Measurements from ENCODE around the gene RPGRIP1L. TPM values are rescaled to one million over a fixed set of nuclear protein-coding genes. Genes with fewer than 3 reads are reported as not detected.

Gene RPGRIP1L
- total and polyA plus RNA-seq, 9 of the 15 experiments (the other 6 are each of a cell fraction or from before 2014, with no cell fraction given): 3.2 to 7.7 (median 5.8) TPM

DNA sequence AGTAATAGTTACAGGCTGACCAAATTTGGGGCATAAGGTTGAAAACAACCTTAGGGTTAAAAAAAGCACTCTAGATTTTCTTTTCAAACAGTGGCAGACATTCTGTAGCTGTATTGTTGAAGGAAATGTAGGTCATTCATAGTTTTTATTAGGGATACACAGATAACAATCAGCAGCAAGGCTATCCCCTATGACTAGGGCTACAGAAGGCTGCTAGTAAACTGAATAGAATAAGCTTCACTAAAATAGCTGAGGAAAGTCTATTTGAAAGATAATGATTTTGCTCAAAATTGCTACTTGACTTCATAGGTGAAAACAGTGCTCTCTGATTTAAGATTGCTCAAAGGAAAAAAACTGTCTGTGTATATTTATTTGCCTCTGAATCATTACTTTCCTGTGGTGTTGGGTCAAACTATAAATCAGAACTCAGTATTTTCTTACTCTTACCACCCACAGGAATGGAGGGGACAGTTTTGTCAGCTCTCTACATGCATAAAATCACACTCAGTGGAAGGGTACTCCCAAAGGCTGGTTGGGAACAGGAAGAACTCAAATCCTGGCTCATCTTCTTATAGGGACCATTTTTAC, 24.8 kb downstream of the RPGRIP1L start:
- H4K20me1 ChIP-seq (replicated peaks; ENCODE audit: control insufficient read depth, insufficient read depth, low read length): no peaks in the 10 kb centered on the region
- intact Hi-C loops (cut with micrococcal nuclease): no loop called here

DNA sequence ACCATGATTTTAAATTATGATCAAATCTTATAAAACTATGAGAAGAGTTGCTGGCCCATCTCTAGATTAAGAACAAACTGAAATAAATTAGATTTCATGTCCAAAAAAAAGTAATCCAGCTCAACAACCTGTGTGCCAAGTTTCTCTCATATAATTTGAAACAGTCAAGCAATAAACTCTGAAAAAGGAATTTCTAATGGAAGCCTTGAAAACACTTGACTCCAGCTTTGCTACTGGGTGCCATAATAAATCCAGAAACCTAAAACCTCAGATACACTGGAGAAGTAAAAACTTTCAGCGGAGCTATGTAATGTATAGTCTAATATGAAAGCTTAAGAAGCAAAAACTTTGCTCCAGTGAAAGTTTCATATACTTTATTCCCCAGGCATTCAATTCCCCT, 25.5 kb downstream of the RPGRIP1L start:
- no peak overlapping the region for H3K9ac ChIP-seq (ENCODE audit: insufficient read depth in 1 of 2, low read depth in 2 of 2, low read length in 2 of 2)
- CTCF ChIA-PET (ENCODE audit: low intra/inter-chr PET ratio): no interaction called here
- TF ChIP-seq U2AF1 (optimal IDR thresholded peaks at IDR 0.05; ENCODE audit: low read depth, low read length): no peak
- TF ChIP-seq RCOR1 (IDR thresholded peaks at IDR 0.05; ENCODE audit: borderline replicate concordance in 1 of 2, low read depth in 2 of 2, low read length in 2 of 2): no peak
- no peak for TF ChIP-seq MBD2 (IDR thresholded peaks at IDR 0.05; ENCODE audit: borderline replicate concordance, low read depth)
- TF ChIP-seq, protein P1, sequence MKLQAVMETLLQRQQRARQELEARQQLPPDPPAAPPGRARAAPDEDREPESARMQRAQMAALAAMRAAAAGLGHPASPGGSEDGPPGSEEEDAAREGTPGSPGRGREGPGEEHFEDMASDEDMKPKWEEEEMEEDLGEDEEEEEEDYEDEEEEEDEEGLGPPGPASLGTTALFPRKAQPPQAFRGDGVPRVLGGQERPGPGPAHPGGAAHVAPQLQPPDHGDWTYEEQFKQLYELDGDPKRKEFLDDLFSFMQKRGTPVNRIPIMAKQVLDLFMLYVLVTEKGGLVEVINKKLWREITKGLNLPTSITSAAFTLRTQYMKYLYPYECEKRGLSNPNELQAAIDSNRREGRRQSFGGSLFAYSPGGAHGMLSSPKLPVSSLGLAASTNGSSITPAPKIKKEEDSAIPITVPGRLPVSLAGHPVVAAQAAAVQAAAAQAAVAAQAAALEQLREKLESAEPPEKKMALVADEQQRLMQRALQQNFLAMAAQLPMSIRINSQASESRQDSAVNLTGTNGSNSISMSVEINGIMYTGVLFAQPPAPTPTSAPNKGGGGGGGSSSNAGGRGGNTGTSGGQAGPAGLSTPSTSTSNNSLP (IDR thresholded peaks at IDR 0.05; ENCODE audit: borderline replicate concordance, low read depth, low read length): no peak
- TF ChIP-seq, protein P2, sequence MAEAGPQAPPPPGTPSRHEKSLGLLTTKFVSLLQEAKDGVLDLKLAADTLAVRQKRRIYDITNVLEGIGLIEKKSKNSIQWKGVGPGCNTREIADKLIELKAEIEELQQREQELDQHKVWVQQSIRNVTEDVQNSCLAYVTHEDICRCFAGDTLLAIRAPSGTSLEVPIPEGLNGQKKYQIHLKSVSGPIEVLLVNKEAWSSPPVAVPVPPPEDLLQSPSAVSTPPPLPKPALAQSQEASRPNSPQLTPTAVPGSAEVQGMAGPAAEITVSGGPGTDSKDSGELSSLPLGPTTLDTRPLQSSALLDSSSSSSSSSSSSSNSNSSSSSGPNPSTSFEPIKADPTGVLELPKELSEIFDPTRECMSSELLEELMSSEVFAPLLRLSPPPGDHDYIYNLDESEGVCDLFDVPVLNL (CRISPR knock-in tag; IDR thresholded peaks at IDR 0.05; ENCODE audit: low read depth): no peak
- TF ChIP-seq ZNF12 (CRISPR knock-in tag; IDR thresholded peaks at IDR 0.05): no peak
- ATAC-seq (no peak), DNase-seq (ENCODE audit: extremely low read depth in 1 of 4, low spot score in 3 of 4) (no peak), FAIRE-seq (no peak)
- H3K27me3 ChIP-seq (ENCODE audit: control insufficient read depth in 2 of 2, insufficient read depth in 2 of 2, low read length in 2 of 2): no peaks in the 10 kb centered on the region
- no peak overlapping the region for H3K4me3 ChIP-seq
- H3K4me1 ChIP-seq (replicated peaks in 1 of 2; ENCODE audit: control insufficient read depth in 2 of 2, insufficient read depth in 2 of 2, low read length in 2 of 2): no peaks in the 10 kb centered on the region
- 45% methylated on average over 1 of the region's 1 CpG for WGBS (ENCODE audit: insufficient coverage, low coverage, missing lambda C conversion rate)
- intact Hi-C loops (cut with micrococcal nuclease): no loop called here
- H3K36me3 ChIP-seq (ENCODE audit: control insufficient read depth, insufficient read depth, low read length): no peaks in the 10 kb centered on the region
- no peak overlapping the region for H3K27ac ChIP-seq (ENCODE audit: extremely low read depth, low read depth, low read length)
- H3K9me3 ChIP-seq (replicated peaks; ENCODE audit: control insufficient read depth, insufficient read depth, low read depth, low read length): no peaks in the 10 kb centered on the region
- no peak overlapping the region for H2AFZ ChIP-seq (ENCODE audit: low read depth, low read length)
- in situ Hi-C loops (cut with MboI): no loop called here
- no peaks in the 10 kb centered on the region for H4K20me1 ChIP-seq (replicated peaks; ENCODE audit: control insufficient read depth, insufficient read depth, low read length)
- H3K4me2 ChIP-seq (ENCODE audit: insufficient read depth, low read length): no peak overlapping the region
- H3K9me1 ChIP-seq (ENCODE audit: control insufficient read depth, insufficient read depth, low read length): no peaks in the 10 kb centered on the region
- POLR2A ChIA-PET: no interaction called here
- no peaks in the 10 kb centered on the region for H3K79me2 ChIP-seq (ENCODE audit: control insufficient read depth, insufficient read depth, low read length)
- BruUV-seq (replicated peaks): no TSS peak

More for the DNA sequence above, 24.8 kb downstream of the RPGRIP1L start:
- no TSS peak for BruUV-seq (replicated peaks)
- in situ Hi-C loops (cut with MboI): no loop called here
- Histone ChIP-seq H3K9ac (ENCODE audit: insufficient read depth in 1 of 2, low read depth in 2 of 2, low read length in 2 of 2) (no peak overlapping the region), H3K27me3 (ENCODE audit: control insufficient read depth in 2 of 2, insufficient read depth in 2 of 2, low read length in 2 of 2) (no peaks in the 10 kb centered on the region), H3K9me1 (ENCODE audit: control insufficient read depth, insufficient read depth, low read length) (no peaks in the 10 kb centered on the region), H3K4me1 (replicated peaks in 1 of 2; ENCODE audit: control insufficient read depth in 2 of 2, insufficient read depth in 2 of 2, low read length in 2 of 2) (no peaks in the 10 kb centered on the region), H3K79me2 (ENCODE audit: control insufficient read depth, insufficient read depth, low read length) (no peaks in the 10 kb centered on the region), H2AFZ (ENCODE audit: low read depth, low read length) (no peak overlapping the region), H3K4me3 (no peak overlapping the region), H3K4me2 (ENCODE audit: insufficient read depth, low read length) (no peak overlapping the region), H3K36me3 (ENCODE audit: control insufficient read depth, insufficient read depth, low read length) (no peaks in the 10 kb centered on the region), H3K27ac (ENCODE audit: extremely low read depth, low read depth, low read length) (no peak overlapping the region), H3K9me3 (replicated peaks; ENCODE audit: control insufficient read depth, insufficient read depth, low read depth, low read length) (no peaks in the 10 kb centered on the region)
- ATAC-seq: no peak
- FAIRE-seq: no peak
- TF ChIP-seq ZNF507 (tag; conservative IDR thresholded peaks at IDR 0.05) (peak; percentile 59), CXXC5 (CRISPR knock-in tag; IDR thresholded peaks at IDR 0.05) (no peak)
- ChIA-PET CTCF (ENCODE audit: low intra/inter-chr PET ratio) (no interaction called here), POLR2A (interaction anchor here (0.5 to 0.6 kb wide), 2 partner anchors 513 to 1469 kb away, joined by 3 read pairs; no protein-coding TSS in a partner anchor)
- DNase-seq (ENCODE audit: extremely low read depth in 1 of 4, low spot score in 3 of 4): no peak
